Islet of Langerhans (tissue), 1 donor: Measurements from ENCODE around the gene PNPLA7.
A peak's percentile ranks its signal among the peaks of the same experiment; 100 is the strongest.
"Not testable (repeated sequence)": the region's sequence is repeated elsewhere in the genome, so short reads cannot be mapped to it uniquely, and the experiment has no call there.

Source experiments
- FAIRE-seq: peaks from one replicate; lab custom pipeline; 2011; peaks lifted over from hg19 to GRCh38; lab: Jason Lieb, UNC

PNPLA7 gene

GRCh38 chr9:137538058-137538457, 12.1 kb downstream of the PNPLA7 start:
- FAIRE-seq: no peak

GRCh38 chr9:137536594-137537131, 13.5 kb downstream of the PNPLA7 start:
- FAIRE-seq: not testable (repeated sequence)

GRCh38 chr9:137535120-137535428, 15.1 kb downstream of the PNPLA7 start:
- FAIRE-seq: no peak

- FAIRE-seq: peak; percentile 90
These were observed 15.7 kb downstream of the PNPLA7 start for GRCh38 chr9:137534256-137535119.

- not testable (repeated sequence) for FAIRE-seq
These were observed 17.2 kb downstream of the PNPLA7 start for GRCh38 chr9:137532891-137533468.

- FAIRE-seq: no peak
These were observed 19.0 kb downstream of the PNPLA7 start for GRCh38 chr9:137531099-137531765.

- FAIRE-seq: no peak
These were observed 19.9 kb downstream of the PNPLA7 start for GRCh38 chr9:137530331-137530730.

DNA sequence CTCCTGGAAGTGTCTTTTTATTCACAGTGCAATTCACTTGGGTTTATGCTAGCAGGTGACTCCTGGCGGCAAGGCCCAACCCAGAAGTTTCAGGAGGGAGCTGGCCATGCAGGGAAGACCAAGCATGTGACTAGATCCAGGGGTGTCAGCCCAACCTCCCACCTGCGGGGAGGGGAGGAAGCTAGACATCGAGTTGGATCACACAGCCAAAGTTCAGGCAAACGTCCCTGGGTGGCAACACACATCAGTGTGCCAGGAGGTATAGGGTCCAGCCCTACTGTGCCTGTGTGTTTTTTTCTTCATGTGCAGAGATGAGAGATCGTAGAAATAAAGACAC, 25.3 kb downstream of the PNPLA7 start:
- no peak for FAIRE-seq

DNA sequence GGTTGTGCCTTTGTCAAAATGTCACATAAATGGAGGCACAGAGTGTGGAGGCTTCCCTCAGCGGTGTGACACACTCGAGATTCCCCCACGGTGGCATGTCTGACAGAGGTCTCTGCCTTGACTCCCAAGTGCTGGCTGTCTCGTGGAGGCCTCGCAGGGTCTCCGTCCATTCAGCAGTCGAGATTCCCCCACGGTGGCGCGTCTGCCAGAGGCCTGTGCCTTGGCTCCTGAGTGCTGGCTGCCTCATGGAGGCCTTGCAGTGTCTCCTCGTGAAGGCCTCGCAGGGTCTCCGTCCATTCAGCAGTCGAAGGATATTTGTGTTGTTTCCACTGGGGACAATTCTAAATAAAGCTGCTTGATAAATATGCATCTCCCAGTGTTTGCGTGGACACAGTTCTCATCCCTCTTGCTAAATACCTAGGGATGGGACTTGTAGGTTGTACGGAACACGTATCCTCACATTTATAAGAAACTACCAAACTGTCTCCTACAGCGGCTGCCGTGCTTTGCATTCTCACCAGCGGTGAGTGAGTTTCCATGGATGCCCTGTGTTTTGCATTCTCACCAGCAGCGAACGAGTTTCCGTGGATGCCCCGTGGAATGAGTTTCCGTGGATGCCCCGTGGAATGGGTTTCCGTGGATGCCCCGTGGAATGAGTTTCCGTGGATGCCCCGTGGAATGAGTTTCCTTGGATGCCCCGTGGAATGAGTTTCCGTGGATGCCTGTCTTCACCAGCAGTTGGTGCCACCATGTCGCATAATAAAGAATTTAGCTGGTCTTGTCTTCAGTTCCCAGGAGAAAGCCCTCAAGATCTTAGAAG, 25.8 kb downstream of the PNPLA7 start:
- no peak for FAIRE-seq

- no peak for FAIRE-seq
These were observed 27.3 kb downstream of the PNPLA7 start for GRCh38 chr9:137522746-137523455.

DNA sequence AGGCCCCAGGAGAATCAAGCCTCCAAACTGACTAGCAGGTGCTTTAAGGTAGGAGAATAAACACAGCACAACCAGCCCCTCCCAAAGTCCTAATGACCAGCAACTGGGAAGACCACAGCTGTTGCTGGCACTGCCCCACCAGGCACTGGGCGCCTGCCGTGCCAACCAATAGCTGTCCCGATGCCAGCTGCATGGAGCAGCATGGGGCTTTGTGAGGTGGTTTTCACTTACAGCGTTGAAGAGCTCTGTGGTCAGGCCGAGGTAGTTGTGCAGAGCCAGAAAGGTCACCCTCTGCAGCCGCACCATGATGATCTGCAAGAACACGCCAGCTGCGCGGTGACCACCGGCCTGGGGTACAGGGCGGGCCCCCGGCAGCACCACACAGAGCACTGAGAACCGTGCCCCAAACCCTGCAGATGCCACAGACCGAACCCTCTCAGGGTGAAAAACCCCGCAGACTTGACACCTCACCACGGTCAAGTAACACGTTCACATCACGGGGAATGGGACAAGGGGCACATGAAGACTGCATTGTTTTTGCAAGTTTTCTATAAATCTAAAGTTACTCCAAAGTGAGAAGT, 28.7 kb downstream of the PNPLA7 start:
- FAIRE-seq: no peak

- FAIRE-seq: no peak
These were observed 29.4 kb downstream of the PNPLA7 start for GRCh38 chr9:137520614-137521404.

DNA sequence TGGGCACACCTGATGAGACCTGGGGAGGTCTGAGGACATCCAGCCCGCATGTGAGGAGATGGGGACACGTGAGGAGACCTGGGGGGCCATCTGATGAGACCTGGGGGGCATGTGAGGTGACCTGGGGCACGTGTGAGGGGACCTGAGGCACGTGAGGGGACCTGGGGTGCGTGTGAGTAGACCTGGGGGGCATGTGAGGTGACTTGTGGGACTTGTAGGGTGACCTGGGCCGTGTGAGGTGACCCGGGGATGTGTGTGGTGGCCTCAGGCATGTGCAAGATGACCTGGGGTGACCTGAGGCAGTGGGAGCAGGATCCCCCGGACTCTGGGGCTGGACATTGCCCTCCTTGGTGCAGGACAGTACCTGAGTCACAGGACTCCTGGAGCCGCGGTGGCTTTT, 30.6 kb downstream of the PNPLA7 start:
- no peak for FAIRE-seq

DNA sequence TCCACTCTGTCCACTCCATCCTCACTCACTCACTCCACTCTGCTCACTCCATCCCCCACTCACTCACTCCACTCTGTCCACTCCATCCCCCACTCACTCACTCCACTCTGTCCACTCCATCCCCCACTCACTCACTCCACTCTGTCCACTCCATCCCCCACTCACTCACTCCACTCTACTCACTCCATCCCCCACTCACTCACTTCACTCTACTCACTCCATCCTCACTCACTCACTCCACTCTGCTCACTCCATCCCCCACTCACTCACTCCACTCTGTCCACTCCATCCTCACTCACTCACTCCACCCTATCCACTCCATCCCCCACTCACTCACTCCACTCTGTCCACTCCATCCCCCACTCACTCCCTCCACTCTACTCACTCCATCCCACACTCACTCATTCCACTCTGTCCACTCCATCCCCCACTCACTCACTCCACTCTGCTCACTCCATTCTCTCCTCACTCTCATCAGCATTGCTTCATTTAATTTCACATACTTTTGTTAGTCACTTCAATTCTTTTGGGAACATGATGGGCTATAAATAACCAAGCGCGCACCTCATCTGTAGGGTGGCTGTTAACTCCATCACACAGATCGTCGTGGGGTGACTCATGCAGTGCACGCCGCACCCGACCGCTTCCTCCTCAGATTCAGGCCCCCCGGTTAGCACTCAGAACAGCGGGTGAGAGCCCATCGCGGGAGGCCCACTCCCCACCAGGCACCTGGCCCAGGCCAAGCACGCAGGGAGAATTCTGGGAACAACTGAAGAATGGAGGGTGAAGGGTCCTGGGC, 31.3 kb downstream of the PNPLA7 start:
- FAIRE-seq: not testable (repeated sequence)

DNA sequence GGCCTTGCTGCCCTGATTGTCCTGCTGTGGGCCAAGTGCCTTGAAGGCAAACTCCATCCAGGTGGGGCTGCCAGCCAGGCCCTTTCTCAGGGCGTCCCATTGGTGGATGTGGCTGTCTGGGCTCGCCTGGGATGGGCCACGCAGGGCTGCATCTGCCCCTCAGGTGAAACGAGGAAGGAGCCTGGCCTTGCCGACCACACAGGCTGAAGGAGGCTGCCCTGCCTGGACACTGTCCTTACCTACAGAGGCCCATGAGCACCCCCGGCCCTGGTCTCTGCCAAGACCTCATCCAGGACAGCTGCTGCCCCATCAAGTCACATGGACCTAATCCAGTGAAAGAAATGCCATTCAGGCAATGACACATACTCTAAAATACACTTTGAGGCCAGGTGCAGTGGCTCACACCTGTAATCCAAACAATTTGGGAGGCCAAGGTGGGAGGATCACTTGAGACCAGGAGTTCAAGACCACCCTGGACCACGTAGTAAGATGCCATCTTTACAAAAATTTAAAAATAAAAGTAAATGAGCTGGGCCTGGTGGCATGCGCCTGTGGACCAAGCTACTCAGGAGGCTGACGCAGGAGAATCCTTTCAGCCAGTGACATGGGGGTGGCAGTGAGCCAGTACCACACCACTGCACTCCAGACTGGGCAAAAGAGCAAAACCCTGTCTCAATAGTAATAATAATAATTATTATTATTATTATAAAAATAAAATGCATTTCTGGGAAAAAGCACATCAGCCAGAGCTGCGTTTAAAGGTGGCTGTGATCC, 33.9 kb downstream of the PNPLA7 start:
- no peak for FAIRE-seq

DNA sequence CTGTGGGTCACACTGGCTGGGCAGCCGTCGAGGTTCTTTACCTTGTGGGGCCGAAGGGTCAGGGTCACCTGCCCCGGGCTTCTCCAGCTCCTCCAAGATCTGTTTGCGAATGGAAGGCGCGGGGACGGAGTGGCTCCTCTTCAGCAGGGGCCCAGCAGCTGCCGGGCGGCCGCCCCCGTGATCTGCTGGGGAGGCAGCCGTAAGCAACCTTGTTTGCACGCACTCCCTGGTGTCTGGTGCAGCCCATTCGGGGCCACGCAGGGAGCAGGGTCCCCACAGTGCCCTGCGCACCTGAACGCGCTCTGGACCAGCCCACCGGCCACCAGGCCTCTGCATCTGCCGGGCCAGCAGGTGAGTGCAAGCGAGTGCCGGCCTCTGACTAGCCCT, 34.9 kb downstream of the PNPLA7 start:
- FAIRE-seq: no peak

DNA sequence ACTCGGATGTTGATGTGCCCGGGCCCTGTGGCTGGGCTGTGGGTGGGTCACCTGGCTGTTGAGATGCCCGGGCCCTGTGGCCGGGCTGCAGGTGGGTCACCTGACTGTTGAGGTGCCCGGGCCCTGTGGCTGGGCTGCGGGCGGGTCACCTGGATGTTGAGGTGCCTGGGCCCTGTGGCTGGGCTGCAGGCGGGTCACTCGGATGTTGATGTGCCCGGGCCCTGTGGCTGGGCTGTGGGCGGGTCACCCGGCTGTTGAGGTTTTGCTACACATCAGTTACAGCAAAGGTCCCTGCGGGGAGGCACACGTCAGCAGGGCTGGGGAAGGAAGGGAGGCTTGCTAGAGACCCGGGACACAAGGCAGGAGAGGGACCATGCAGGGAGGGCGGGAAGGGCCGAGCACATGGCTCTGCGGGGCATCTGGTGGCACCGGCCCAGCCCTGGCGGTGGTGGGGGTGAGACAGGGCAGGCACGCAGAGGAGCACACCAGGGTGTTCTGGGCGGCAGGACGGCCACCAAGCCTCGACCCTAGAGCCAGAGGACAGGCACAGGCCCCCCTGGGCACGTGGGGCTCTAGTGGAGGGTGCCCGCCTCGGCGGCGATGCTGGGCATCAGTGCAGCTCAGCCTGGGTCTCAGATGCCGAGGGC, 35.4 kb downstream of the PNPLA7 start:
- FAIRE-seq: no peak

GRCh38 chr9:137513801-137514570, 36.2 kb downstream of the PNPLA7 start:
- FAIRE-seq: not testable (repeated sequence)
